Liver (tissue), 3 donors: ENCODE measurements around the gene CAPN3.

Source experiments
- CTCF ChIP-seq: fragments of 150-350 bp; IDR thresholded peaks from 2 replicates; pipeline ENCODE4 v1.5.1; 2017; ENCODE audit warnings: improper control_type of control experiment, low read depth, low read length; ENCODE audit not compliant: missing input control
- EGR1 ChIP-seq, 2 donors: IDR thresholded peaks; 2 replicates each; pipeline ENCODE4 v1.6.1; 2016 to 2018; ENCODE audit warnings: antibody characterized with exemption in 2 of 2, low read depth in 2 of 2
- FOXA1 ChIP-seq: IDR thresholded peaks from 2 replicates; pipeline ENCODE4 v1.6.1; 2016; ENCODE audit warnings: antibody characterized with exemption
- GABPA ChIP-seq, 2 donors: IDR thresholded peaks in 1 of 2; conservative IDR thresholded peaks in 1 of 2; 2 replicates each; pipeline ENCODE4 v1.6.1; 2016; ENCODE audit warnings: antibody characterized with exemption in 2 of 2, mild to moderate bottlenecking in 1 of 2, moderate library complexity in 1 of 2
- MAX ChIP-seq: IDR thresholded peaks from 2 replicates; pipeline ENCODE4 v1.6.1; 2016; ENCODE audit warnings: antibody characterized with exemption
- RAD21 ChIP-seq, 2 donors: IDR thresholded peaks; 2 replicates each; pipeline ENCODE4 v1.6.1; 2016; ENCODE audit warnings: antibody characterized with exemption in 2 of 2, mild to moderate bottlenecking in 2 of 2
- RXRA ChIP-seq, 2 donors: IDR thresholded peaks; 2 replicates each; pipeline ENCODE4 v1.6.1; 2017 to 2018; ENCODE audit warnings: antibody characterized with exemption in 2 of 2, mild to moderate bottlenecking in 1 of 2
- YY1 ChIP-seq: IDR thresholded peaks from 2 replicates; pipeline ENCODE4 v1.6.1; 2016; ENCODE audit warnings: antibody characterized with exemption, mild to moderate bottlenecking
- TF ChIP-seq, protein P1 (sequence below): IDR thresholded peaks from 2 replicates; pipeline ENCODE4 v1.6.1; 2016; ENCODE audit warnings: antibody characterized with exemption, mild to moderate bottlenecking
- donor health status: healthy.
- donor health status: healthy.

- TF ChIP-seq CTCF (no peak), MAX (no peak), RAD21 (IDR thresholded peaks at IDR 0.05) (no peak), GABPA (IDR thresholded peaks at IDR 0.05 in 1 of 2, conservative IDR thresholded peaks at IDR 0.05 in 1 of 2) (no peak), RXRA (IDR thresholded peaks at IDR 0.05) (no peak), YY1 (no peak), EGR1 (IDR thresholded peaks at IDR 0.05; ENCODE audit: low read depth in 2 of 2) (no peak), FOXA1 (no peak)
- TF ChIP-seq, protein P1, sequence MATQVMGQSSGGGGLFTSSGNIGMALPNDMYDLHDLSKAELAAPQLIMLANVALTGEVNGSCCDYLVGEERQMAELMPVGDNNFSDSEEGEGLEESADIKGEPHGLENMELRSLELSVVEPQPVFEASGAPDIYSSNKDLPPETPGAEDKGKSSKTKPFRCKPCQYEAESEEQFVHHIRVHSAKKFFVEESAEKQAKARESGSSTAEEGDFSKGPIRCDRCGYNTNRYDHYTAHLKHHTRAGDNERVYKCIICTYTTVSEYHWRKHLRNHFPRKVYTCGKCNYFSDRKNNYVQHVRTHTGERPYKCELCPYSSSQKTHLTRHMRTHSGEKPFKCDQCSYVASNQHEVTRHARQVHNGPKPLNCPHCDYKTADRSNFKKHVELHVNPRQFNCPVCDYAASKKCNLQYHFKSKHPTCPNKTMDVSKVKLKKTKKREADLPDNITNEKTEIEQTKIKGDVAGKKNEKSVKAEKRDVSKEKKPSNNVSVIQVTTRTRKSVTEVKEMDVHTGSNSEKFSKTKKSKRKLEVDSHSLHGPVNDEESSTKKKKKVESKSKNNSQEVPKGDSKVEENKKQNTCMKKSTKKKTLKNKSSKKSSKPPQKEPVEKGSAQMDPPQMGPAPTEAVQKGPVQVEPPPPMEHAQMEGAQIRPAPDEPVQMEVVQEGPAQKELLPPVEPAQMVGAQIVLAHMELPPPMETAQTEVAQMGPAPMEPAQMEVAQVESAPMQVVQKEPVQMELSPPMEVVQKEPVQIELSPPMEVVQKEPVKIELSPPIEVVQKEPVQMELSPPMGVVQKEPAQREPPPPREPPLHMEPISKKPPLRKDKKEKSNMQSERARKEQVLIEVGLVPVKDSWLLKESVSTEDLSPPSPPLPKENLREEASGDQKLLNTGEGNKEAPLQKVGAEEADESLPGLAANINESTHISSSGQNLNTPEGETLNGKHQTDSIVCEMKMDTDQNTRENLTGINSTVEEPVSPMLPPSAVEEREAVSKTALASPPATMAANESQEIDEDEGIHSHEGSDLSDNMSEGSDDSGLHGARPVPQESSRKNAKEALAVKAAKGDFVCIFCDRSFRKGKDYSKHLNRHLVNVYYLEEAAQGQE: no peak
Observed at GRCh38 chr15:42332331-42332730, 27.0 kb upstream of the CAPN3 start.
